ENCODE measurements around the gene MAMDC2.

Gene MAMDC2

DNA sequence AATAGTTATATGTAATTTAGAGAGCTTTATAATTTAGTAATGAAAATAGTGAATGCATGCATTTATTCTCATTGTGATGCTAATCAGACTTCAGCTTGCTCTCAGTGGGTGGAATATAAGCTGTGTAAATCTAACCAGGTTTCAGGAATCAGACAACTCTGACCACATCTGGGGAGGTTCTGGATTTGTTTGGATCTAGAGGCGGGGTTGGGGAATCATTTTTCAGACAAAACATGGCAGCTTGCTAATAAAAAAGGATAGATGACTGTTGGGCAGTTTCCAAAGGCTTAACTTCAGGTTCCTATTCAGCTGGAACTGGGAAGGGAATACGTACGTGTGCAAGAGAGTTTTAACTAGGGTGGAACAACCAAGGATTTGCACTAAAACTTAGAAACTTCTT, 43.2 kb upstream of the MAMDC2 start:
- TF ChIP-seq, protein P1, sequence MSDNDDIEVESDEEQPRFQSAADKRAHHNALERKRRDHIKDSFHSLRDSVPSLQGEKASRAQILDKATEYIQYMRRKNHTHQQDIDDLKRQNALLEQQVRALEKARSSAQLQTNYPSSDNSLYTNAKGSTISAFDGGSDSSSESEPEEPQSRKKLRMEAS (IDR thresholded peaks at IDR 0.05; ENCODE audit: low read depth, low read length) = no peak
- TF ChIP-seq MYC (IDR thresholded peaks at IDR 0.05; ENCODE audit: low read depth, low read length) (no peak), POLR2A (IDR thresholded peaks at IDR 0.05; ENCODE audit: extremely low read depth, insufficient read length) (no peak)
- TF ChIP-seq, protein P2, sequence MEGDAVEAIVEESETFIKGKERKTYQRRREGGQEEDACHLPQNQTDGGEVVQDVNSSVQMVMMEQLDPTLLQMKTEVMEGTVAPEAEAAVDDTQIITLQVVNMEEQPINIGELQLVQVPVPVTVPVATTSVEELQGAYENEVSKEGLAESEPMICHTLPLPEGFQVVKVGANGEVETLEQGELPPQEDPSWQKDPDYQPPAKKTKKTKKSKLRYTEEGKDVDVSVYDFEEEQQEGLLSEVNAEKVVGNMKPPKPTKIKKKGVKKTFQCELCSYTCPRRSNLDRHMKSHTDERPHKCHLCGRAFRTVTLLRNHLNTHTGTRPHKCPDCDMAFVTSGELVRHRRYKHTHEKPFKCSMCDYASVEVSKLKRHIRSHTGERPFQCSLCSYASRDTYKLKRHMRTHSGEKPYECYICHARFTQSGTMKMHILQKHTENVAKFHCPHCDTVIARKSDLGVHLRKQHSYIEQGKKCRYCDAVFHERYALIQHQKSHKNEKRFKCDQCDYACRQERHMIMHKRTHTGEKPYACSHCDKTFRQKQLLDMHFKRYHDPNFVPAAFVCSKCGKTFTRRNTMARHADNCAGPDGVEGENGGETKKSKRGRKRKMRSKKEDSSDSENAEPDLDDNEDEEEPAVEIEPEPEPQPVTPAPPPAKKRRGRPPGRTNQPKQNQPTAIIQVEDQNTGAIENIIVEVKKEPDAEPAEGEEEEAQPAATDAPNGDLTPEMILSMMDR (IDR thresholded peaks at IDR 0.05; ENCODE audit: low read depth, low read length) = no peak
- H3K4me3 ChIP-seq (ENCODE audit: low read depth, low read length) = no peak overlapping the region
- no peak for DNase-seq (ENCODE audit: low read depth)

DNA sequence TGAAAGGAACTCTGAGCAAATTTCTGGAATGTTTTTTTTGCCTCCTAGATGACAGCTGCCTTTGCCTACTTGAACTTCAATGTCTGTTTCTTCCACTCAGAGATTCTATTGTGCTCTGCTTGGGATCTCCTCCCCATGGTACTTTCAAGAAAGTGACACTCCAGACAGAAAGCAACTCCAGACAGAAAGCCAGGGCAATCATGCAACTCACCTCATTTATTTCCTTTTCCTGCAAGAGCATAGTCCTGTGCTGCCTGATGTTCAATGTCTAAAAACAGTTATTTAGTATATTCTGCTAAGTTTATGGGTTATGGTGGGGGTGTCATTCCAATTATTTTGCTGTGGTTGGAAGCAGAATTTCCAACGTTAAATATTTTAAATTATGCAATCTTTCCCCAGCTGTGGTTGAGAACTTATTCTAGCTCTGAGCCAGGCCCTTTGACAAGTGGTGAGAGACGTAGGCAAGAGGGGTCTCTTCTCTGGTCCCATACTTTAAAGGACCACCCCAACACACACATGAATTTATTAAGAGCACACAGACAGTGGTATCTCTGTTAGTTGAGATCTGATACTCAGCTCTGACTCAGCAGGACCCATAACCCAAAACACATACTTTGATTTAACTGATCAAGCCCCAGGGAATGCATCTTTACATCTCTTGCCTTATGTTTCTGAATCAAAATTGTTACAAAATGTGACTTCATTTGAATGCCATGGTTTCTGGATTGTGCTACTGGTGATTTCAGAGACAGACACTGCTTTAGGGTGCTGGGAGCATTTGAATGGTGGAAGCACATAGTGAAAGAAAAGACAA, 39.5 kb upstream of the MAMDC2 start:
- TF ChIP-seq, protein P2 (IDR thresholded peaks at IDR 0.05; ENCODE audit: low read depth, low read length) = no peak
- no peak for TF ChIP-seq POLR2A (IDR thresholded peaks at IDR 0.05; ENCODE audit: extremely low read depth, insufficient read length)
- no peak for TF ChIP-seq MYC (IDR thresholded peaks at IDR 0.05; ENCODE audit: low read depth, low read length)
- TF ChIP-seq, protein P1 (IDR thresholded peaks at IDR 0.05; ENCODE audit: low read depth, low read length) = no peak
- H3K4me3 ChIP-seq (ENCODE audit: low read depth, low read length) = no peak overlapping the region
- no peak for DNase-seq (ENCODE audit: low read depth)

DNA sequence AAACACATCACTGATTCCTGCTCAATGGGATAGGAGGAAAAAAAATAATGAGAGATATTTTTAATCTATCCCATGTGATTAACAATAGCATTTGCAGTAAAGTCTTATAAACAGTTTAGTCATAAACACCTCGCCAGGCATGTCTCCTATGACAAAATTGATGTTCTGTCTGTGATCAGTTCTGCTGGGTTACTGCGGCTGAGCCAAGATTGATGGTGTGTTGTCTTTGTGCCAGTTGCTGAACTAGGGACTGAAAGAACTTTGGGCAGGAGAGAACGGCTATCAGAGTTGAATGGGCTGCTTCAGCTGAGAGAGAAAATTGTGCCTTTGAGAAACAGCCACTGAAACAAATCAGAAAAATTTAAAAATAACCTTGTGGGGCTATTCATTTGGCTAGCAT, 37.3 kb upstream of the MAMDC2 start:
- no peak for TF ChIP-seq MYC (IDR thresholded peaks at IDR 0.05; ENCODE audit: low read depth, low read length)
- TF ChIP-seq, protein P2 (IDR thresholded peaks at IDR 0.05; ENCODE audit: low read depth, low read length) = no peak
- TF ChIP-seq, protein P1 (IDR thresholded peaks at IDR 0.05; ENCODE audit: low read depth, low read length) = no peak
- no peak for TF ChIP-seq POLR2A (IDR thresholded peaks at IDR 0.05; ENCODE audit: extremely low read depth, insufficient read length)
- DNase-seq (ENCODE audit: low read depth) = no peak

DNA sequence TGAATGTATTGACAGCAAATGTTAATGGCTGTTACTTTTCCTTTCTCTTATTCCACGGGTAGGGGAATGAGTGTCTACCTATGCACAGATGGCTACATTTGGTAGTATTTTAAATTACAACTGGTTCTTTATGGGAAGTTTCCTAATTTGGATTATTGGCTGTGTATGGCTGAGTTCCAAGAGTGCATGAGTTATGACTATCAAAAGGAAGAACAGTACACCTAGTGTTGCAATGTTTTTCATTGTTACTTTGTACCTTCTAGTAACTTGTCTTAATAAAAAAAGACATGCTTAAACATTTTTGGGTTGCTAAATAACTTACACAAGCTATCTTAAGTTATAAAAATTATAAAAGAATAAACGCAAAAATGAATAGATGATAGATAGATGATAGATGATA, 35.8 kb upstream of the MAMDC2 start:
- no peak for TF ChIP-seq POLR2A (IDR thresholded peaks at IDR 0.05; ENCODE audit: extremely low read depth, insufficient read length)
- TF ChIP-seq, protein P1 (IDR thresholded peaks at IDR 0.05; ENCODE audit: low read depth, low read length) = no peak
- TF ChIP-seq, protein P2 (IDR thresholded peaks at IDR 0.05; ENCODE audit: low read depth, low read length) = no peak
- no peak for TF ChIP-seq MYC (IDR thresholded peaks at IDR 0.05; ENCODE audit: low read depth, low read length)
- no peak for DNase-seq (ENCODE audit: low read depth)
- no peak overlapping the region for H3K4me3 ChIP-seq (ENCODE audit: low read depth, low read length)

More for the DNA sequence above, 37.3 kb upstream of the MAMDC2 start:
- H3K4me3 ChIP-seq (ENCODE audit: low read depth, low read length) = no peak overlapping the region

DNA sequence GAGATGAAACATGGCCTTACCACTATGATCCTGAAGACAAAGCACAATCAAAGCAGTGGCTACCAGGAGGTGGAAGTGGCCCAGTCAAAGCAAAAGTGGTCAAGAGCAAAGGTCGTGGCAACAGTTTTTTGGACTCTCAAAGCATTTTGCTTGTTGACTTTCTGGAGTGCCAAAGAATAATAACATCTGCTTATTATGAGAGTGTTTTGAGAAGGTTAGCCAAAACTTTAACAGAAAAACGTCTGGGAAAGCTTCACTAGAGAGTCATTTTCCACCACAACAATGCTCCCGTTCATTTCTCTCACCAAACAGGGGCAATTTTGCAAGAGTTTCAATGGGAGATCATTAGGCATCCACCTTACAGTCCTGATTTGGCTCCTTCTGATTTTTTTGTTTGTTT, 33.6 kb upstream of the MAMDC2 start:
- DNase-seq (ENCODE audit: low read depth) = no peak
- no peak overlapping the region for H3K4me3 ChIP-seq (ENCODE audit: low read depth, low read length)
- TF ChIP-seq, protein P2 (IDR thresholded peaks at IDR 0.05; ENCODE audit: low read depth, low read length) = no peak
- TF ChIP-seq, protein P1 (IDR thresholded peaks at IDR 0.05; ENCODE audit: low read depth, low read length) = no peak
- TF ChIP-seq POLR2A (IDR thresholded peaks at IDR 0.05; ENCODE audit: extremely low read depth, insufficient read length) = no peak
- no peak for TF ChIP-seq MYC (IDR thresholded peaks at IDR 0.05; ENCODE audit: low read depth, low read length)

Measured in NB4 (cell line).